Measurements from ENCODE around the gene CRYBA2. TPM values are rescaled to one million over a fixed set of nuclear protein-coding genes. Genes with fewer than 3 reads are reported as not detected.

The CRYBA2 gene
- total and polyA plus RNA-seq, 2 experiments from 2014 or later: not detected

DNA sequence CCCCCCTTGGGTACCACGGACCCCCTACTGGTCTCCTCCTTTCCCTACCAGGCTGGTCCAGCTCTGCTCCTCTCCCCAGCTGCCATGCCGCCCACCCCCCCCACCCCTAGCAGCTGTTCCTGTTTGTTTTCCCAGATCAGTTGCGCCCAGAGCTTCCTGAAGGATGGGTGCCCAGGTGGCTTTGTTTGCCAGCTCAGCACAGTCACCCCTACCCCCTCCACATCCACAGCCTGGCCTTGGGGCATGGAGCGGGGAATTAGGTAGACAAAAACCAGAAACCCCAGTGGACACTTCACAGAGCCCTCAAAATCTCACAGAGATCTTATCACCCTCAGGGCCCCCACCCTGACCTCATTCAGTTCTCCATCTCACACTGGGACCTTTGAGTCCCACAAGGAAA, 3.7 kb upstream of the CRYBA2 start:
- peaks cover 11% of the 10 kb centered on the region; the same call in 1 of the 2 replicates for H3F3A ChIP-seq (replicated peaks; ENCODE audit: low read depth)
- H3K9me3 Mint-ChIP-seq: no peaks in the 10 kb centered on the region
- H4K20me1 ChIP-seq (replicated peaks; ENCODE audit: insufficient read depth): peaks cover 7% of the 10 kb centered on the region; the same call in 1 of the 2 replicates
- no peak overlapping the region for H3K4me2 ChIP-seq
- H2AFZ ChIP-seq: no peak overlapping the region
- ATAC-seq: no peak
- H3K36me3 ChIP-seq (ENCODE audit: insufficient read depth): no peaks in the 10 kb centered on the region
- TF ChIP-seq, protein P1, sequence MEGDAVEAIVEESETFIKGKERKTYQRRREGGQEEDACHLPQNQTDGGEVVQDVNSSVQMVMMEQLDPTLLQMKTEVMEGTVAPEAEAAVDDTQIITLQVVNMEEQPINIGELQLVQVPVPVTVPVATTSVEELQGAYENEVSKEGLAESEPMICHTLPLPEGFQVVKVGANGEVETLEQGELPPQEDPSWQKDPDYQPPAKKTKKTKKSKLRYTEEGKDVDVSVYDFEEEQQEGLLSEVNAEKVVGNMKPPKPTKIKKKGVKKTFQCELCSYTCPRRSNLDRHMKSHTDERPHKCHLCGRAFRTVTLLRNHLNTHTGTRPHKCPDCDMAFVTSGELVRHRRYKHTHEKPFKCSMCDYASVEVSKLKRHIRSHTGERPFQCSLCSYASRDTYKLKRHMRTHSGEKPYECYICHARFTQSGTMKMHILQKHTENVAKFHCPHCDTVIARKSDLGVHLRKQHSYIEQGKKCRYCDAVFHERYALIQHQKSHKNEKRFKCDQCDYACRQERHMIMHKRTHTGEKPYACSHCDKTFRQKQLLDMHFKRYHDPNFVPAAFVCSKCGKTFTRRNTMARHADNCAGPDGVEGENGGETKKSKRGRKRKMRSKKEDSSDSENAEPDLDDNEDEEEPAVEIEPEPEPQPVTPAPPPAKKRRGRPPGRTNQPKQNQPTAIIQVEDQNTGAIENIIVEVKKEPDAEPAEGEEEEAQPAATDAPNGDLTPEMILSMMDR (conservative IDR thresholded peaks at IDR 0.05; ENCODE audit: low read depth in 2 of 2): no peak
- TF ChIP-seq NANOG (IDR thresholded peaks at IDR 0.05; ENCODE audit: borderline replicate concordance) (no peak), STAT1 (IDR thresholded peaks at IDR 0.05; ENCODE audit: unreplicated experiment) (no peak), ZNF114 (CRISPR knock-in tag; IDR thresholded peaks at IDR 0.05) (no peak), ZNF331 (CRISPR knock-in tag; IDR thresholded peaks at IDR 0.05; ENCODE audit: low read depth) (no peak), CREB1 (CRISPR knock-in tag; IDR thresholded peaks at IDR 0.05; ENCODE audit: low read depth) (no peak), JUNB (IDR thresholded peaks at IDR 0.05; ENCODE audit: unreplicated experiment) (no peak), EZH2 (IDR thresholded peaks at IDR 0.05; ENCODE audit: low read depth, unreplicated experiment) (no peak), EZH2phosphoT487 (IDR thresholded peaks at IDR 0.05; ENCODE audit: unreplicated experiment) (no peak)
- TF ChIP-seq, protein P2, sequence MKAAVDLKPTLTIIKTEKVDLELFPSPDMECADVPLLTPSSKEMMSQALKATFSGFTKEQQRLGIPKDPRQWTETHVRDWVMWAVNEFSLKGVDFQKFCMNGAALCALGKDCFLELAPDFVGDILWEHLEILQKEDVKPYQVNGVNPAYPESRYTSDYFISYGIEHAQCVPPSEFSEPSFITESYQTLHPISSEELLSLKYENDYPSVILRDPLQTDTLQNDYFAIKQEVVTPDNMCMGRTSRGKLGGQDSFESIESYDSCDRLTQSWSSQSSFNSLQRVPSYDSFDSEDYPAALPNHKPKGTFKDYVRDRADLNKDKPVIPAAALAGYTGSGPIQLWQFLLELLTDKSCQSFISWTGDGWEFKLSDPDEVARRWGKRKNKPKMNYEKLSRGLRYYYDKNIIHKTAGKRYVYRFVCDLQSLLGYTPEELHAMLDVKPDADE (IDR thresholded peaks at IDR 0.05): no peak
- TF ChIP-seq, protein P3, sequence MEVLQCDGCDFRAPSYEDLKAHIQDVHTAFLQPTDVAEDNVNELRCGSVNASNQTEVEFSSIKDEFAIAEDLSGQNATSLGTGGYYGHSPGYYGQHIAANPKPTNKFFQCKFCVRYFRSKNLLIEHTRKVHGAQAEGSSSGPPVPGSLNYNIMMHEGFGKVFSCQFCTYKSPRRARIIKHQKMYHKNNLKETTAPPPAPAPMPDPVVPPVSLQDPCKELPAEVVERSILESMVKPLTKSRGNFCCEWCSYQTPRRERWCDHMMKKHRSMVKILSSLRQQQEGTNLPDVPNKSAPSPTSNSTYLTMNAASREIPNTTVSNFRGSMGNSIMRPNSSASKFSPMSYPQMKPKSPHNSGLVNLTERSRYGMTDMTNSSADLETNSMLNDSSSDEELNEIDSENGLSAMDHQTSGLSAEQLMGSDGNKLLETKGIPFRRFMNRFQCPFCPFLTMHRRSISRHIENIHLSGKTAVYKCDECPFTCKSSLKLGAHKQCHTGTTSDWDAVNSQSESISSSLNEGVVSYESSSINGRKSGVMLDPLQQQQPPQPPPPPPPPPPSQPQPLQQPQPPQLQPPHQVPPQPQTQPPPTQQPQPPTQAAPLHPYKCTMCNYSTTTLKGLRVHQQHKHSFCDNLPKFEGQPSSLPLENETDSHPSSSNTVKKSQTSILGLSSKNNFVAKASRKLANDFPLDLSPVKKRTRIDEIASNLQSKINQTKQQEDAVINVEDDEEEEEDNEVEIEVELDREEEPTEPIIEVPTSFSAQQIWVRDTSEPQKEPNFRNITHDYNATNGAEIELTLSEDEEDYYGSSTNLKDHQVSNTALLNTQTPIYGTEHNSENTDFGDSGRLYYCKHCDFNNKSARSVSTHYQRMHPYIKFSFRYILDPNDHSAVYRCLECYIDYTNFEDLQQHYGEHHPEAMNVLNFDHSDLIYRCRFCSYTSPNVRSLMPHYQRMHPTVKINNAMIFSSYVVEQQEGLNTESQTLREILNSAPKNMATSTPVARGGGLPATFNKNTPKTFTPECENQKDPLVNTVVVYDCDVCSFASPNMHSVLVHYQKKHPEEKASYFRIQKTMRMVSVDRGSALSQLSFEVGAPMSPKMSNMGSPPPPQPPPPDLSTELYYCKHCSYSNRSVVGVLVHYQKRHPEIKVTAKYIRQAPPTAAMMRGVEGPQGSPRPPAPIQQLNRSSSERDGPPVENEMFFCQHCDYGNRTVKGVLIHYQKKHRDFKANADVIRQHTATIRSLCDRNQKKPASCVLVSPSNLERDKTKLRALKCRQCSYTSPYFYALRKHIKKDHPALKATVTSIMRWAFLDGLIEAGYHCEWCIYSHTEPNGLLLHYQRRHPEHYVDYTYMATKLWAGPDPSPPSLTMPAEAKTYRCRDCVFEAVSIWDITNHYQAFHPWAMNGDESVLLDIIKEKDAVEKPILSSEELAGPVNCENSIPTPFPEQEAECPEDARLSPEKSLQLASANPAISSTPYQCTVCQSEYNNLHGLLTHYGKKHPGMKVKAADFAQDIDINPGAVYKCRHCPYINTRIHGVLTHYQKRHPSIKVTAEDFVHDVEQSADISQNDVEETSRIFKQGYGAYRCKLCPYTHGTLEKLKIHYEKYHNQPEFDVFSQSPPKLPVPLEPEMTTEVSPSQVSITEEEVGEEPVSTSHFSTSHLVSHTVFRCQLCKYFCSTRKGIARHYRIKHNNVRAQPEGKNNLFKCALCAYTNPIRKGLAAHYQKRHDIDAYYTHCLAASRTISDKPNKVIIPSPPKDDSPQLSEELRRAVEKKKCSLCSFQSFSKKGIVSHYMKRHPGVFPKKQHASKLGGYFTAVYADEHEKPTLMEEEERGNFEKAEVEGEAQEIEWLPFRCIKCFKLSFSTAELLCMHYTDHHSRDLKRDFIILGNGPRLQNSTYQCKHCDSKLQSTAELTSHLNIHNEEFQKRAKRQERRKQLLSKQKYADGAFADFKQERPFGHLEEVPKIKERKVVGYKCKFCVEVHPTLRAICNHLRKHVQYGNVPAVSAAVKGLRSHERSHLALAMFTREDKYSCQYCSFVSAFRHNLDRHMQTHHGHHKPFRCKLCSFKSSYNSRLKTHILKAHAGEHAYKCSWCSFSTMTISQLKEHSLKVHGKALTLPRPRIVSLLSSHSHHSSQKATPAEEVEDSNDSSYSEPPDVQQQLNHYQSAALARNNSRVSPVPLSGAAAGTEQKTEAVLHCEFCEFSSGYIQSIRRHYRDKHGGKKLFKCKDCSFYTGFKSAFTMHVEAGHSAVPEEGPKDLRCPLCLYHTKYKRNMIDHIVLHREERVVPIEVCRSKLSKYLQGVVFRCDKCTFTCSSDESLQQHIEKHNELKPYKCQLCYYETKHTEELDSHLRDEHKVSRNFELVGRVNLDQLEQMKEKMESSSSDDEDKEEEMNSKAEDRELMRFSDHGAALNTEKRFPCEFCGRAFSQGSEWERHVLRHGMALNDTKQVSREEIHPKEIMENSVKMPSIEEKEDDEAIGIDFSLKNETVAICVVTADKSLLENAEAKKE (CRISPR knock-in tag; IDR thresholded peaks at IDR 0.05): no peak
- TF ChIP-seq, protein P4, sequence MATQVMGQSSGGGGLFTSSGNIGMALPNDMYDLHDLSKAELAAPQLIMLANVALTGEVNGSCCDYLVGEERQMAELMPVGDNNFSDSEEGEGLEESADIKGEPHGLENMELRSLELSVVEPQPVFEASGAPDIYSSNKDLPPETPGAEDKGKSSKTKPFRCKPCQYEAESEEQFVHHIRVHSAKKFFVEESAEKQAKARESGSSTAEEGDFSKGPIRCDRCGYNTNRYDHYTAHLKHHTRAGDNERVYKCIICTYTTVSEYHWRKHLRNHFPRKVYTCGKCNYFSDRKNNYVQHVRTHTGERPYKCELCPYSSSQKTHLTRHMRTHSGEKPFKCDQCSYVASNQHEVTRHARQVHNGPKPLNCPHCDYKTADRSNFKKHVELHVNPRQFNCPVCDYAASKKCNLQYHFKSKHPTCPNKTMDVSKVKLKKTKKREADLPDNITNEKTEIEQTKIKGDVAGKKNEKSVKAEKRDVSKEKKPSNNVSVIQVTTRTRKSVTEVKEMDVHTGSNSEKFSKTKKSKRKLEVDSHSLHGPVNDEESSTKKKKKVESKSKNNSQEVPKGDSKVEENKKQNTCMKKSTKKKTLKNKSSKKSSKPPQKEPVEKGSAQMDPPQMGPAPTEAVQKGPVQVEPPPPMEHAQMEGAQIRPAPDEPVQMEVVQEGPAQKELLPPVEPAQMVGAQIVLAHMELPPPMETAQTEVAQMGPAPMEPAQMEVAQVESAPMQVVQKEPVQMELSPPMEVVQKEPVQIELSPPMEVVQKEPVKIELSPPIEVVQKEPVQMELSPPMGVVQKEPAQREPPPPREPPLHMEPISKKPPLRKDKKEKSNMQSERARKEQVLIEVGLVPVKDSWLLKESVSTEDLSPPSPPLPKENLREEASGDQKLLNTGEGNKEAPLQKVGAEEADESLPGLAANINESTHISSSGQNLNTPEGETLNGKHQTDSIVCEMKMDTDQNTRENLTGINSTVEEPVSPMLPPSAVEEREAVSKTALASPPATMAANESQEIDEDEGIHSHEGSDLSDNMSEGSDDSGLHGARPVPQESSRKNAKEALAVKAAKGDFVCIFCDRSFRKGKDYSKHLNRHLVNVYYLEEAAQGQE (IDR thresholded peaks at IDR 0.05; ENCODE audit: unreplicated experiment): no peak
- DNase-seq (ENCODE audit: low spot score): no peak
- H3K27me3 ChIP-seq (ENCODE audit: insufficient read depth): peaks cover 100% of the 10 kb centered on the region
- no peaks in the 10 kb centered on the region for H3K36me3 Mint-ChIP-seq (ENCODE audit: low read depth)
- no peak overlapping the region for H3K4me3 Mint-ChIP-seq
- no peaks in the 10 kb centered on the region for H3K79me2 ChIP-seq (replicated peaks; ENCODE audit: insufficient read depth)
- peaks cover 99% of the 10 kb centered on the region for H3K27me3 Mint-ChIP-seq (ENCODE audit: insufficient read depth, low read depth, poor library complexity)
- no peak overlapping the region for H3K4me3 ChIP-seq
- no peaks in the 10 kb centered on the region for H3K9me2 ChIP-seq (ENCODE audit: insufficient read depth)
- no peak overlapping the region for H3K27ac Mint-ChIP-seq
- H3K4me1 ChIP-seq (ENCODE audit: insufficient read depth): peaks cover 44% of the 10 kb centered on the region
- H3K27ac ChIP-seq (ENCODE audit: low read depth): no peak overlapping the region
- peaks cover 22% of the 10 kb centered on the region for H3K4me1 Mint-ChIP-seq
